ENCODE measurements around the gene MT1M. TPM values are rescaled to one million over a fixed set of nuclear protein-coding genes. Genes with fewer than 3 reads are reported as not detected.

The MT1M gene
- total and polyA plus RNA-seq, 2 of the 8 experiments (the other 6 are each of a cell fraction or from before 2014, with no cell fraction given): 2.1 TPM; not detected in 1

DNA sequence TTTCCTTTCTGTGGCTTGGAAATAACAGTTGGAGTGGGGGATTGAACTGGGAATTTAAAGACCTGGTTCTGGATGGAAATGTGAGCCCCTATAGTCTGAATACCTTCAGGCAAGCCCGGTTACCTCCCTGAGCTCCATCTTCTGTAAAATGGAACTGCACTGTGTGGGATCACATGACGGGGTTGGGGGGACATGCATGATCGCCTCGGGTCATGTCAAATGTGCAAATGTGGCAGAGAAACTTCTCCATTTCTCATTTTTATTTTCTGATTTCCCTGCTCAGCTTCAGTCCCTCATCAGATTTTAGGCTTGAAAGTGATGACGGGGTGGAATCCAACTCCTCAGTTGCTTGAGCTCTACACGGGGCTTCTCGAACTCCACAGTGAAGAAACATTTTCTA is 20.8 kb downstream of the MT1M start (continued):
- TF ChIP-seq EZH2 (IDR thresholded peaks at IDR 0.05; ENCODE audit: low read depth, low read length, severe bottlenecking) (no peak), FOSL1 (IDR thresholded peaks at IDR 0.05; ENCODE audit: insufficient read depth, low read depth, low read length) (no peak), RXRA (IDR thresholded peaks at IDR 0.05; ENCODE audit: insufficient read depth, low read depth, low read length) (no peak), CTBP2 (IDR thresholded peaks at IDR 0.05; ENCODE audit: borderline replicate concordance, insufficient read depth, insufficient read length, low read length) (no peak), RBBP5 (IDR thresholded peaks at IDR 0.05; ENCODE audit: borderline replicate concordance, low read depth, low read length) (no peak), KDM5A (IDR thresholded peaks at IDR 0.05; ENCODE audit: low read length) (no peak), EP300 (IDR thresholded peaks at IDR 0.05; ENCODE audit: borderline replicate concordance in 1 of 2, low read depth in 2 of 2, low read length in 2 of 2) (no peak)
- TF ChIP-seq, protein P1, sequence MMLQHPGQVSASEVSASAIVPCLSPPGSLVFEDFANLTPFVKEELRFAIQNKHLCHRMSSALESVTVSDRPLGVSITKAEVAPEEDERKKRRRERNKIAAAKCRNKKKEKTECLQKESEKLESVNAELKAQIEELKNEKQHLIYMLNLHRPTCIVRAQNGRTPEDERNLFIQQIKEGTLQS (IDR thresholded peaks at IDR 0.05; ENCODE audit: insufficient read depth, low read depth, low read length): no peak

All from H1 (cell line).